DND-41 (cell line): Measurements from ENCODE around the gene RPL39.
"Not testable (repeated sequence)": the region's sequence is repeated elsewhere in the genome, so short reads cannot be mapped to it uniquely, and the experiment has no call there.

Experiments
- ATAC-seq: fragments of 200-7000 bp; cut with Tn5 transposase; 3 replicates; pipeline ENCODE4 v1.9.1; 2021; ENCODE audit warnings: low read depth; ENCODE audit not compliant: insufficient read depth
- DNase-seq: peaks from one replicate; pipeline ENCODE4 v3.0.0-alpha.2; 2020
- H2AFZ ChIP-seq: 2 replicates; pipeline ENCODE4 v1.6.0; 2012; ENCODE audit warnings: low read depth, low read length
- H3K27ac ChIP-seq: 2 replicates; pipeline ENCODE4 v1.5.1; 2012; ENCODE audit warnings: low read length, inconsistent platforms
- H3K27me3 ChIP-seq: fragments of 200-600 bp; sonication (generic); 2 replicates; pipeline ENCODE4 v1.6.0; 2012; ENCODE audit warnings: low read length, mild to moderate bottlenecking, inconsistent platforms; ENCODE audit not compliant: insufficient read depth, poor library complexity
- H3K36me3 ChIP-seq: 2 replicates; pipeline ENCODE4 v1.5.1; 2012; ENCODE audit warnings: low read length, inconsistent platforms; ENCODE audit not compliant: insufficient read depth
- H3K4me1 ChIP-seq: 2 replicates; pipeline ENCODE4 v1.5.1; 2012; ENCODE audit warnings: mild to moderate bottlenecking, low read length; ENCODE audit not compliant: insufficient read depth
- H3K4me2 ChIP-seq: 2 replicates; pipeline ENCODE4 v1.6.0; 2012; ENCODE audit warnings: mild to moderate bottlenecking, moderate library complexity, low read length, inconsistent platforms; ENCODE audit not compliant: insufficient read depth
- H3K4me3 ChIP-seq, 2 experiments: fragments of 200-600 bp in 1 of 2; shearing (Covaris generic) in 1 of 2; 2 replicates each; pipeline ENCODE4 v1.5.1; 2012 to 2016; ENCODE audit warnings: inconsistent platforms in 2 of 2, low read length in 2 of 2, mild to moderate bottlenecking in 2 of 2, low read depth in 1 of 2, moderate library complexity in 1 of 2
- H3K79me2 ChIP-seq: 2 replicates; pipeline ENCODE4 v1.6.0; 2012; ENCODE audit warnings: low read length, inconsistent platforms; ENCODE audit not compliant: insufficient read depth
- H3K9ac ChIP-seq: 2 replicates; pipeline ENCODE4 v1.6.0; 2012; ENCODE audit warnings: low read depth, mild to moderate bottlenecking, inconsistent platforms, low read length, moderate library complexity
- H3K9me3 ChIP-seq: 2 replicates; pipeline ENCODE4 v1.5.1; 2012; ENCODE audit warnings: low read length, moderate library complexity, mild to moderate bottlenecking, inconsistent platforms; ENCODE audit not compliant: insufficient read depth, severe bottlenecking
- H4K20me1 ChIP-seq: 2 replicates; pipeline ENCODE4 v1.6.0; 2012; ENCODE audit warnings: low read length; ENCODE audit not compliant: insufficient read depth
- CTCF ChIP-seq: IDR thresholded peaks from 2 replicates; pipeline ENCODE4 v1.5.1; 2012; ENCODE audit warnings: borderline replicate concordance, low read length, moderate library complexity, mild to moderate bottlenecking; ENCODE audit not compliant: poor library complexity, severe bottlenecking; ENCODE audit errors: extremely low read depth
- EZH2 ChIP-seq: IDR thresholded peaks from 3 replicates; pipeline ENCODE4 v1.6.1; 2012; ENCODE audit warnings: borderline replicate concordance, low read depth, mild to moderate bottlenecking, moderate library complexity, low read length, inconsistent platforms; ENCODE audit not compliant: severe bottlenecking

RPL39 gene

GRCh38 chrX:119826399-119826959 is 35.0 kb upstream of the RPL39 start:
- TF ChIP-seq EZH2 (no peak), CTCF (no peak)
- H4K20me1 ChIP-seq = no peaks in the 10 kb centered on the region
- H3K36me3 ChIP-seq = peaks cover 15% of the 10 kb centered on the region
- H3K4me1 ChIP-seq = peaks cover 9% of the 10 kb centered on the region
- H3K9me3 ChIP-seq = no peaks in the 10 kb centered on the region
- H3K4me2 ChIP-seq = no peak overlapping the region
- ATAC-seq (no peak), DNase-seq (no peak)
- no peak overlapping the region for H2AFZ ChIP-seq
- H3K27ac ChIP-seq = no peak overlapping the region
- no peak overlapping the region for H3K9ac ChIP-seq
- no peaks in the 10 kb centered on the region for H3K79me2 ChIP-seq
- no peak overlapping the region for H3K4me3 ChIP-seq
- H3K27me3 ChIP-seq = no peaks in the 10 kb centered on the region

- not testable (repeated sequence) for H3K9ac ChIP-seq, H3K36me3 ChIP-seq, H3K27ac ChIP-seq, H4K20me1 ChIP-seq, H2AFZ ChIP-seq, ATAC-seq, H3K4me3 ChIP-seq, H3K4me2 ChIP-seq, H3K9me3 ChIP-seq, H3K4me1 ChIP-seq, DNase-seq, H3K27me3 ChIP-seq, H3K79me2 ChIP-seq
These were observed 32.8 kb upstream of the RPL39 start for GRCh38 chrX:119824221-119824620.

GRCh38 chrX:119821703-119822102 is 30.3 kb upstream of the RPL39 start:
- H3K79me2 ChIP-seq, H3K27me3 ChIP-seq, DNase-seq, H3K9me3 ChIP-seq, H3K4me2 ChIP-seq, H3K9ac ChIP-seq, H3K36me3 ChIP-seq, H3K4me3 ChIP-seq, H4K20me1 ChIP-seq, H3K4me1 ChIP-seq: not testable (repeated sequence)
- Histone ChIP-seq H2AFZ (peak overlapping the region; percentile 58), H3K27ac (peak overlapping the region; percentile 40; the same call in 1 of the 2 replicates)
- ATAC-seq = peak; percentile 83

GRCh38 chrX:119817130-119817690 is 25.8 kb upstream of the RPL39 start:
- no peaks in the 10 kb centered on the region for H3K27me3 ChIP-seq
- H3K4me3 ChIP-seq = no peak overlapping the region
- H3K36me3 ChIP-seq = no peaks in the 10 kb centered on the region
- TF ChIP-seq EZH2 (no peak), CTCF (no peak)
- no peak overlapping the region for H3K4me2 ChIP-seq
- no peaks in the 10 kb centered on the region for H4K20me1 ChIP-seq
- H3K9me3 ChIP-seq = no peaks in the 10 kb centered on the region
- H3K4me1 ChIP-seq = peaks cover 8% of the 10 kb centered on the region
- H3K79me2 ChIP-seq = no peaks in the 10 kb centered on the region
- ATAC-seq (no peak), DNase-seq (no peak)
- no peak overlapping the region for H3K9ac ChIP-seq
- H2AFZ ChIP-seq = no peak overlapping the region
- H3K27ac ChIP-seq = no peak overlapping the region
